Keratinocyte (primary cell): ENCODE results near the gene C1orf52.

Source experiments
- CTCF ChIP-seq, 3 experiments: IDR thresholded peaks in 1 of 3; conservative IDR thresholded peaks in 1 of 3; optimal IDR thresholded peaks in 1 of 3; 2 replicates in 2 of 3; 3 replicates in 1 of 3; pipeline versions ENCODE3 to v1.5.1; 2011; ENCODE audit warnings: low read length in 3 of 3, mild to moderate bottlenecking in 3 of 3, moderate library complexity in 2 of 3, control low read depth in 1 of 3, inconsistent platforms in 1 of 3; ENCODE audit not compliant: insufficient read depth in 2 of 3; ENCODE audit errors: extremely low read depth in 1 of 3
- EZH2 ChIP-seq: IDR thresholded peaks from one replicate; pipeline ENCODE4 v1.6.1; 2012; ENCODE audit warnings: inconsistent platforms, mild to moderate bottlenecking, low read length, moderate library complexity

- no peak for TF ChIP-seq CTCF (optimal IDR thresholded peaks at IDR 0.05 in 1 of 3, IDR thresholded peaks at IDR 0.05 in 1 of 3, conservative IDR thresholded peaks at IDR 0.05 in 1 of 3; ENCODE audit: extremely low read depth in 1 of 3, insufficient read depth in 2 of 3, low read length in 3 of 3)
- TF ChIP-seq EZH2: no peak
Observed at GRCh38 chr1:85203573-85204171, 55.8 kb downstream of the C1orf52 start.
